Spleen (tissue), 7 donors: ENCODE data around the gene DHRS11.

Experiments used
- CTCF ChIP-seq, 11 experiments: fragments of 200-600 bp in 7 of 11; fragments of 450-650 bp in 4 of 11; sonication (generic) in 4 of 11; IDR thresholded peaks in 8 of 11; conservative IDR thresholded peaks in 3 of 11; 1 replicate in 7 of 11; 2 replicates in 4 of 11; pipeline versions ENCODE4 v1.4.0 to v1.8.0; 2016 to 2021; ENCODE audit warnings: antibody characterized with exemption in 11 of 11, inconsistent platforms in 4 of 11, mild to moderate bottlenecking in 1 of 11
- POLR2A ChIP-seq, 3 donors: fragments of 450-650 bp; IDR thresholded peaks; one replicate each; pipeline ENCODE4 v1.5.1; 2017; ENCODE audit warnings: antibody characterized with exemption in 3 of 3, mild to moderate bottlenecking in 1 of 3
- POLR2AphosphoS5 ChIP-seq, 3 donors: sonication (generic); formaldehyde crosslinking; IDR thresholded peaks; one replicate each; pipeline ENCODE4 v1.5.1; 2017; ENCODE audit warnings: antibody characterized with exemption in 3 of 3
- donor health status: DM: no; HTN: no; CAD: no; lungs with moderate emphysema.
- donor health status: DM: no; HTN: no; CAD: no.
- donor health status: DM: no; HTN: no; CAD: no.

GRCh38 chr17:36547776-36548175 lies 43.9 kb upstream of the DHRS11 start:
- no peak for TF ChIP-seq POLR2A (IDR thresholded peaks at IDR 0.05)
- no peak for TF ChIP-seq CTCF (IDR thresholded peaks at IDR 0.05 in 8 of 11, conservative IDR thresholded peaks at IDR 0.05 in 3 of 11)
- no peak for TF ChIP-seq POLR2AphosphoS5 (IDR thresholded peaks at IDR 0.05)
